ENCODE results near the gene SMIM5.
A peak's percentile ranks its signal among the peaks of the same experiment; 100 is the strongest.
"Not testable (repeated sequence)": the region's sequence is repeated elsewhere in the genome, so short reads cannot be mapped to it uniquely, and the experiment has no call there.

The SMIM5 gene

GRCh38 chr17:75637143-75637538 is 3.9 kb downstream of the SMIM5 start:
- no peak overlapping the region for H3K4me3 Mint-ChIP-seq
- TF ChIP-seq CTCF (IDR thresholded peaks at IDR 0.05), result no peak
- peak overlapping the region; percentile 29 for H3K27ac Mint-ChIP-seq

DNA sequence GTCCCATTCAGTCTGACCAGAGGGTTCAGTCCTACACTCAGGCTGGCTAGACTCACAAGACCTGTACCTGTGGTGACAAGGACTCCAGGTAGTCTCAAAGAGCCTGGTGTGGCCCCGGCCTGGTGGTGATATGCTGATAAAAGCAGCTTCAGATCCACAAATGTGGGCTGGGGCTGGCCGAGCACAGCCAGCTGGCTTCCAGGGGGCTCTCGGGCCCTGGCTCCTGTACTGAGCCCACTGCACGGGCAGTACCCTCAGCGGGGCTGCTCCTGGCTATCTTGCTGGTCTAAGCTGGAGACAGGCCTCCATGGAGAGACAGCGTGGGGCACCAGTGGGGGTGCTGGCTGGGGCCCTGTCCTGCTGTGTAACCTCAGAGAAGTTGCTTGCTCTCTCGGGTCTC is 4.3 kb downstream of the SMIM5 start:
- Mint-ChIP-seq H3K36me3 (ENCODE audit: low read depth) (no peaks in the 10 kb centered on the region), H3K4me1 (peaks cover 34% of the 10 kb centered on the region), H3K27me3 (ENCODE audit: low read depth, poor library complexity) (peaks cover 3% of the 10 kb centered on the region), H3K4me3 (no peak overlapping the region), H3K27ac (no peak overlapping the region), H3K9me3 (no peaks in the 10 kb centered on the region)
- TF ChIP-seq CTCF (IDR thresholded peaks at IDR 0.05), result no peak
- DNase-seq, result no peak

More at GRCh38 chr17:75637143-75637538, 3.9 kb downstream of the SMIM5 start:
- peaks cover 3% of the 10 kb centered on the region for H3K27me3 Mint-ChIP-seq (ENCODE audit: low read depth, poor library complexity)
- H3K4me1 Mint-ChIP-seq, result peaks cover 38% of the 10 kb centered on the region
- H3K36me3 Mint-ChIP-seq (ENCODE audit: low read depth), result no peaks in the 10 kb centered on the region
- DNase-seq, result no peak
- H3K9me3 Mint-ChIP-seq, result no peaks in the 10 kb centered on the region

GRCh38 chr17:75638039-75638438 is 4.8 kb downstream of the SMIM5 start:
- H3K36me3 Mint-ChIP-seq (ENCODE audit: low read depth); H3K27me3 Mint-ChIP-seq (ENCODE audit: low read depth, poor library complexity); DNase-seq; H3K4me3 Mint-ChIP-seq; H3K9me3 Mint-ChIP-seq; H3K27ac Mint-ChIP-seq: not testable (repeated sequence)
- H3K4me1 Mint-ChIP-seq, result peaks cover 29% of the 10 kb centered on the region

- H3K9me3 Mint-ChIP-seq, result no peaks in the 10 kb centered on the region
- no peak for TF ChIP-seq CTCF (IDR thresholded peaks at IDR 0.05)
- DNase-seq, result no peak
- H3K4me1 Mint-ChIP-seq, result peaks cover 20% of the 10 kb centered on the region
- no peaks in the 10 kb centered on the region for H3K36me3 Mint-ChIP-seq (ENCODE audit: low read depth)
- H3K27me3 Mint-ChIP-seq (ENCODE audit: low read depth, poor library complexity), result peaks cover 3% of the 10 kb centered on the region
- H3K4me3 Mint-ChIP-seq, result no peak overlapping the region
- H3K27ac Mint-ChIP-seq, result no peak overlapping the region
Observed at GRCh38 chr17:75638893-75639292, 5.7 kb downstream of the SMIM5 start.

GRCh38 chr17:75639327-75639726 is 6.1 kb downstream of the SMIM5 start:
- Mint-ChIP-seq H3K36me3 (ENCODE audit: low read depth) (no peaks in the 10 kb centered on the region), H3K27me3 (ENCODE audit: low read depth, poor library complexity) (peaks cover 3% of the 10 kb centered on the region), H3K27ac (no peak overlapping the region), H3K4me1 (peaks cover 16% of the 10 kb centered on the region), H3K9me3 (no peaks in the 10 kb centered on the region), H3K4me3 (no peak overlapping the region)
- TF ChIP-seq CTCF (IDR thresholded peaks at IDR 0.05), result no peak
- DNase-seq, result no peak

- Mint-ChIP-seq H3K27me3 (ENCODE audit: low read depth, poor library complexity) (peaks cover 3% of the 10 kb centered on the region), H3K4me3 (no peak overlapping the region), H3K36me3 (ENCODE audit: low read depth) (no peaks in the 10 kb centered on the region), H3K27ac (no peak overlapping the region), H3K9me3 (no peaks in the 10 kb centered on the region), H3K4me1 (peaks cover 10% of the 10 kb centered on the region)
- TF ChIP-seq CTCF (IDR thresholded peaks at IDR 0.05), result no peak
- no peak for DNase-seq
Observed at GRCh38 chr17:75639771-75640555, 6.7 kb downstream of the SMIM5 start.

Measured in nephron progenitor cell (in vitro differentiated cells).